Activated naive CD8-positive, alpha-beta T cell treated with anti-CD3 and anti-CD28 coated beads, Interleukin-2, amount 50 U/mL, for 24 hours (primary cell): ENCODE results near the gene ADGRF1.
"Not testable (repeated sequence)": the region's sequence is repeated elsewhere in the genome, so short reads cannot be mapped to it uniquely, and the experiment has no call there.

ENCODE experiments used
- ATAC-seq: fragments of 150-1000 bp; cut with Tn5 transposase; one replicate; pipeline ENCODE4 v1.10.0; 2021
- DNase-seq: peaks from one replicate; pipeline ENCODE4 v3.0.0; 2021
- H3K27ac Mint-ChIP-seq: one replicate; pipeline ENCODE4 v1.8.0; 2021; ENCODE audit warnings: mild to moderate bottlenecking, mixed read lengths
- H3K27me3 Mint-ChIP-seq: one replicate; pipeline ENCODE4 v1.8.0; 2021; ENCODE audit warnings: mixed read lengths
- H3K36me3 Mint-ChIP-seq: one replicate; pipeline ENCODE4 v1.8.0; 2021; ENCODE audit warnings: low read depth, mixed read lengths
- H3K4me1 Mint-ChIP-seq: one replicate; pipeline ENCODE4 v1.8.0; 2021; ENCODE audit warnings: mixed read lengths
- H3K4me3 Mint-ChIP-seq: one replicate; pipeline ENCODE4 v1.8.0; 2021; ENCODE audit warnings: mild to moderate bottlenecking, moderate library complexity, mixed read lengths
- H3K9me3 Mint-ChIP-seq: one replicate; pipeline ENCODE4 v1.8.0; 2021; ENCODE audit warnings: mixed read lengths

ADGRF1 gene

GRCh38 chr6:47016909-47017308 lies 25.2 kb downstream of the ADGRF1 start:
- H3K4me3 Mint-ChIP-seq, result no peak overlapping the region
- no peaks in the 10 kb centered on the region for H3K36me3 Mint-ChIP-seq
- no peak for DNase-seq
- no peak overlapping the region for H3K27ac Mint-ChIP-seq
- no peaks in the 10 kb centered on the region for H3K27me3 Mint-ChIP-seq
- no peaks in the 10 kb centered on the region for H3K4me1 Mint-ChIP-seq
- H3K9me3 Mint-ChIP-seq, result no peaks in the 10 kb centered on the region
- ATAC-seq, result no peak

- no peak for ATAC-seq
- no peaks in the 10 kb centered on the region for H3K4me1 Mint-ChIP-seq
These were observed 25.9 kb downstream of the ADGRF1 start for GRCh38 chr6:47016261-47016660.

GRCh38 chr6:47014401-47014800 lies 27.7 kb downstream of the ADGRF1 start:
- H3K27ac Mint-ChIP-seq, result no peak overlapping the region
- no peak for DNase-seq
- no peak overlapping the region for H3K4me3 Mint-ChIP-seq
- H3K9me3 Mint-ChIP-seq, result no peaks in the 10 kb centered on the region
- no peaks in the 10 kb centered on the region for H3K4me1 Mint-ChIP-seq
- H3K27me3 Mint-ChIP-seq, result no peaks in the 10 kb centered on the region
- H3K36me3 Mint-ChIP-seq, result no peaks in the 10 kb centered on the region
- ATAC-seq, result no peak

More at GRCh38 chr6:47016261-47016660, 25.9 kb downstream of the ADGRF1 start:
- no peak overlapping the region for H3K4me3 Mint-ChIP-seq
- H3K27ac Mint-ChIP-seq, result no peak overlapping the region
- H3K27me3 Mint-ChIP-seq, result no peaks in the 10 kb centered on the region
- DNase-seq, result no peak
- H3K36me3 Mint-ChIP-seq, result no peaks in the 10 kb centered on the region
- no peaks in the 10 kb centered on the region for H3K9me3 Mint-ChIP-seq

- no peaks in the 10 kb centered on the region for H3K27me3 Mint-ChIP-seq
- DNase-seq, result no peak
- H3K9me3 Mint-ChIP-seq, result no peaks in the 10 kb centered on the region
- no peak overlapping the region for H3K4me3 Mint-ChIP-seq
- ATAC-seq, result no peak
- H3K27ac Mint-ChIP-seq, result no peak overlapping the region
- no peaks in the 10 kb centered on the region for H3K36me3 Mint-ChIP-seq
- no peaks in the 10 kb centered on the region for H3K4me1 Mint-ChIP-seq
These were observed 32.5 kb downstream of the ADGRF1 start for GRCh38 chr6:47009583-47009982.

GRCh38 chr6:47008397-47008763 lies 33.8 kb downstream of the ADGRF1 start:
- H3K4me3 Mint-ChIP-seq, result no peak overlapping the region
- H3K27ac Mint-ChIP-seq, result no peak overlapping the region
- no peaks in the 10 kb centered on the region for H3K36me3 Mint-ChIP-seq
- ATAC-seq (no peak), DNase-seq (no peak)
- H3K4me1 Mint-ChIP-seq, result no peaks in the 10 kb centered on the region
- H3K27me3 Mint-ChIP-seq, result peaks cover 3% of the 10 kb centered on the region
- no peaks in the 10 kb centered on the region for H3K9me3 Mint-ChIP-seq

GRCh38 chr6:47007657-47008396 lies 34.3 kb downstream of the ADGRF1 start:
- H3K36me3 Mint-ChIP-seq, result no peaks in the 10 kb centered on the region
- no peak for DNase-seq
- H3K4me1 Mint-ChIP-seq, result no peaks in the 10 kb centered on the region
- H3K9me3 Mint-ChIP-seq, result no peaks in the 10 kb centered on the region
- H3K27ac Mint-ChIP-seq, result no peak overlapping the region
- ATAC-seq, result no peak
- no peak overlapping the region for H3K4me3 Mint-ChIP-seq
- peaks cover 3% of the 10 kb centered on the region for H3K27me3 Mint-ChIP-seq

- ATAC-seq, result no peak
- Mint-ChIP-seq H3K9me3 (no peaks in the 10 kb centered on the region), H3K36me3 (no peaks in the 10 kb centered on the region), H3K27ac (no peak overlapping the region), H3K4me1 (no peaks in the 10 kb centered on the region), H3K4me3 (no peak overlapping the region), H3K27me3 (peaks cover 3% of the 10 kb centered on the region)
- no peak for DNase-seq
These were observed 36.6 kb downstream of the ADGRF1 start for GRCh38 chr6:47005486-47005885.

- ATAC-seq (no peak), DNase-seq (no peak)
- no peak overlapping the region for H3K27ac Mint-ChIP-seq
- H3K36me3 Mint-ChIP-seq, result no peaks in the 10 kb centered on the region
- H3K27me3 Mint-ChIP-seq, result peaks cover 3% of the 10 kb centered on the region
- H3K4me3 Mint-ChIP-seq, result no peak overlapping the region
- no peaks in the 10 kb centered on the region for H3K4me1 Mint-ChIP-seq
- H3K9me3 Mint-ChIP-seq, result no peaks in the 10 kb centered on the region
These were observed 37.7 kb downstream of the ADGRF1 start for GRCh38 chr6:47004463-47004862.

- H3K4me3 Mint-ChIP-seq, result no peak overlapping the region
- H3K36me3 Mint-ChIP-seq, result no peaks in the 10 kb centered on the region
- no peak for ATAC-seq
- no peaks in the 10 kb centered on the region for H3K9me3 Mint-ChIP-seq
- H3K27ac Mint-ChIP-seq, result no peak overlapping the region
- DNase-seq, result no peak
- H3K4me1 Mint-ChIP-seq, result no peaks in the 10 kb centered on the region
- H3K27me3 Mint-ChIP-seq, result peaks cover 7% of the 10 kb centered on the region
These were observed 41.3 kb downstream of the ADGRF1 start for GRCh38 chr6:47000842-47001241.

GRCh38 chr6:46998436-46999017 lies 43.6 kb downstream of the ADGRF1 start:
- DNase-seq (no peak), ATAC-seq (no peak)
- Mint-ChIP-seq H3K4me1 (no peaks in the 10 kb centered on the region), H3K36me3 (no peaks in the 10 kb centered on the region), H3K27ac (no peak overlapping the region), H3K4me3 (no peak overlapping the region), H3K9me3 (no peaks in the 10 kb centered on the region), H3K27me3 (peaks cover 10% of the 10 kb centered on the region)

- Mint-ChIP-seq H3K36me3 (no peaks in the 10 kb centered on the region), H3K27ac (no peak overlapping the region), H3K27me3 (peaks cover 10% of the 10 kb centered on the region), H3K9me3 (no peaks in the 10 kb centered on the region), H3K4me1 (no peaks in the 10 kb centered on the region), H3K4me3 (no peak overlapping the region)
- DNase-seq (no peak), ATAC-seq (no peak)
These were observed 44.5 kb downstream of the ADGRF1 start for GRCh38 chr6:46997646-46998045.

- Mint-ChIP-seq H3K4me3 (no peak overlapping the region), H3K27me3 (peaks cover 12% of the 10 kb centered on the region), H3K27ac (no peak overlapping the region), H3K4me1 (no peaks in the 10 kb centered on the region), H3K36me3 (no peaks in the 10 kb centered on the region), H3K9me3 (no peaks in the 10 kb centered on the region)
- no peak for DNase-seq
- no peak for ATAC-seq
These were observed 45.1 kb downstream of the ADGRF1 start for GRCh38 chr6:46996860-46997641.

GRCh38 chr6:46994933-46995332 lies 47.2 kb downstream of the ADGRF1 start:
- Mint-ChIP-seq H3K27me3 (peaks cover 12% of the 10 kb centered on the region), H3K4me3 (no peak overlapping the region), H3K4me1 (no peaks in the 10 kb centered on the region), H3K9me3 (no peaks in the 10 kb centered on the region), H3K27ac (no peak overlapping the region), H3K36me3 (no peaks in the 10 kb centered on the region)
- no peak for ATAC-seq
- no peak for DNase-seq

GRCh38 chr6:46993846-46994245 lies 48.3 kb downstream of the ADGRF1 start:
- no peaks in the 10 kb centered on the region for H3K4me1 Mint-ChIP-seq
- no peak overlapping the region for H3K27ac Mint-ChIP-seq
- H3K9me3 Mint-ChIP-seq, result no peaks in the 10 kb centered on the region
- DNase-seq, result no peak
- H3K27me3 Mint-ChIP-seq, result peaks cover 12% of the 10 kb centered on the region
- no peaks in the 10 kb centered on the region for H3K36me3 Mint-ChIP-seq
- no peak for ATAC-seq
- H3K4me3 Mint-ChIP-seq, result no peak overlapping the region

GRCh38 chr6:46992391-46992790 lies 49.7 kb downstream of the ADGRF1 start:
- H3K9me3 Mint-ChIP-seq, ATAC-seq, H3K4me3 Mint-ChIP-seq, H3K36me3 Mint-ChIP-seq, DNase-seq, H3K4me1 Mint-ChIP-seq, H3K27me3 Mint-ChIP-seq: not testable (repeated sequence)
- peak overlapping the region; percentile 40 for H3K27ac Mint-ChIP-seq
